Colon (tissue), 2 donors: ENCODE measurements around the gene ARHGEF10L.
"Not testable (repeated sequence)": the region's sequence is repeated elsewhere in the genome, so short reads cannot be mapped to it uniquely, and the experiment has no call there.

Experiments used
- FAIRE-seq: peaks from 2 replicates; lab custom pipeline; 2012; peaks lifted over from hg19 to GRCh38; lab: Jason Lieb, UNC
- donor health status: control.
- donor health status: control.

ARHGEF10L gene

DNA sequence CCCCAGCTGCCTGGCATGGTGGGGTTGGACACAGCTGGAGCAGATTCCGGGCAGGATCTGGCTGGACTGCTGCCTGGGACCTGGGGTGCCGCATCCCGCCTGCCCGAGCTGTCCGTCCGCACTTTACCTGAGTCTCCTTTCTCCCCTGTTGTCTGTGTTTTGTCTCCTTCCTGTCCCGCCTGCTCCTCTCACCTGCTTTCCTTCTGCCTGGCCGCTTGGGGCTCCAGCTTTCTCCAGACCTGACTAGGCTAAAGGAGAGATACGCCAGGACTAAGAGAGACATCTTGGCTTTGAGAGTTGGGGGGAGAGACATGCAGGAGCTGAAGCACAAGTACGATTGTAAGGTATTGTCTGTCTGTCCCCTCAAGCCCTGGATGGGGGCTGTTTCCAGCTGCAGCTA, 73.3 kb downstream of the ARHGEF10L start:
- no peak for FAIRE-seq

DNA sequence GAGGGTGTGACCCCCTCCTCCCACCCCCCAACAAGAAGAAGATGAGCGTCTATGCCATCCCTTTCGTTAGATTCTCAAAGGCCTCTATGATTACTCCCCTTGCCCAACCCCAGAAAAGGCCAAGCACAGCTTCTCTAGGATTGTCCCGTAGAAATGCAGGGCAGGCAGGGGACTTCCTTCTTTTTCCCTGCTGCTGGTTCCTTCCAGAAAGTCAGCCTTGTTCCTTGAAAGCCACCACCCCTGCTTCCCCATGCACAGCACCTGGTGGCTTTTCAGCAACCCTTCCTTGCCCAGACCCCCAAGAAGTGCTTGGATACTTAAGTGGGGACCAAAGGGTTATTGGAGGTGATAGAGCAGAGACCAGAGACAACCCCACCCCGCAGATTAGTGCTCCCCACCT, 75.1 kb downstream of the ARHGEF10L start:
- no peak for FAIRE-seq

DNA sequence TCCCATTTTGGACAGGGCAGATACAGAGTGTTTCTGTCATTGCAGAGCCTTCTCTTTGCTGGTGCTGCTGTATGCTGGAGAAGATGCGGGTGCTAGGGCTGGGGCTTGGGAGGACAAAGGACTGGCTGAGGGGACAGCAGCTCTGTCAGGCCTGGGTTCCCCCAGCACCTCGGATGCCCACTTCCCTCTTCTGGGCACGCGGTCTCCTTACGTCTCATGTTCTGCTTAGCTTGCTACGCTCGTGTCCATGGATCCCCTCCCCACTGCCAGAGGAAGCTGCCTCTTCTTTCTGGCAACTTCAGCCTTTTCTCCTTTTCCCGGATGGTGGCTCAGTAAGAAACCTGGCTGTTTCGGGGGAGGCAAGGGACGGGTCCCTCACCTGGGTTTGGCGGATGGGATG, 75.7 kb downstream of the ARHGEF10L start:
- no peak for FAIRE-seq

- FAIRE-seq, result no peak
Observed at GRCh38 chr1:17615959-17616358, 76.5 kb downstream of the ARHGEF10L start.

DNA sequence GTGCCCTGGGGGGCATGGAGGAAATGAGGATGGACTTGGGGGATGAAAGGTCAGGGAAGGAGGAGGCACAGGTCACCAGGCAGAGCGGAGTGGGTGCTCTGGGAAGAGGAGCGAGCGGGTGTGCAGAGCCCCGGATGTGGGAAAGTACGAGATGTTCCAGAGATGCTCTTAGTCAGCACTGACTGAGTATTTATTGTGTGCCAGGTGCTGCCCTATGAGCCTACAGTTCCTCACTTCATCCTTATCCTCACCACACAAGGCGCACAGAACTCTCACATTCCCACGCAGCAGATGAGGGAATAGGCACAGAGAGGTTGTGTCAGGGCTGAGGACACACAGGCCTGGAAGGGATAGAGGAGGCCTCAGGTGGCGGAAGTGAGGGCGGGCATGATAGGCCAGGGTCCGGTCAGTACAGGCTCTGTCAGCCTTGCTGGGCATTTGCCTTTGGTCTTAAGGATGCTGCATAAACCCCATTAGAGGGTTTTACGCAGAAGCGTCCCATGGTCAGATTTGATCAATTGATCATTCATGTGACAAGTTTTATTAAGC, 77.3 kb downstream of the ARHGEF10L start:
- no peak for FAIRE-seq

DNA sequence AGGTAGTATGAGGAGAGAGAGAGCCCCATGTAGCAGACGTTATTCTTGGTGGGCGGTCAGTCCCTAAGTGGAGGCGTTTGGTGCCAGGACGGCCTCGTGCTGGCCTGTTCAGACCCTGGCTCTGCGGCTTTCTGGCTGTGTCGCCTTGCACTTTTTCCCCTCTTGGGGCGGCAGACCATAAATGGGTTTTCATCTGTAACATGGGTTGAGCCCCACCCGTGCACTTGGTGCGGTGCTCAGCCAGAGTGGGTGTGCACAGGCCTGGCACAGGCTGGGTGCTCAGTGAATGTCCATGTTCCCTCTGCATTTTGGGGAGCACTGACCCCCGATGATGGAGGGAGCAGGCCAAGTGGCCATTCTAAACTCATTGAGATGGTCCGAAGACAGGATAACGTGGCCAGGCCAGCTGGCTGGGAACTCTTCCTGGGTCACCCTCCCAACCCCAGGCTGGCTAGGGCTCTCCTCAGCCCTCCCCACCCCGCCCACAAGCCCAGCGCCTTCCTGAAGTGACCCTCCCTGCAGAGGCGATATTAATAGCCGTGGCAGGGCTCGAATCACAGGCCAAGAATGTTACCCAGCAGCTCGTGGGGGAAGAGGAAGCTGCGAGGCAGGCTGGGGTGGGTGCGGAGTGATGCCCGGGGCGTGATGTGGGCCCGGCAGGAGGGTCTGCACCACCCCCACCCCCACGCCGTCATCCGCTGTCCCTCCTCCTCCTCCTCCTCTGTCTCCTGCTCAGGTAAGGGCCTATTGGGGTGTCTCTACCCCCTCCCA, 78.5 kb downstream of the ARHGEF10L start:
- FAIRE-seq, result no peak

GRCh38 chr1:17618558-17619247, 79.2 kb downstream of the ARHGEF10L start:
- no peak for FAIRE-seq

- no peak for FAIRE-seq
Observed at GRCh38 chr1:17620448-17620847, 81.0 kb downstream of the ARHGEF10L start.

DNA sequence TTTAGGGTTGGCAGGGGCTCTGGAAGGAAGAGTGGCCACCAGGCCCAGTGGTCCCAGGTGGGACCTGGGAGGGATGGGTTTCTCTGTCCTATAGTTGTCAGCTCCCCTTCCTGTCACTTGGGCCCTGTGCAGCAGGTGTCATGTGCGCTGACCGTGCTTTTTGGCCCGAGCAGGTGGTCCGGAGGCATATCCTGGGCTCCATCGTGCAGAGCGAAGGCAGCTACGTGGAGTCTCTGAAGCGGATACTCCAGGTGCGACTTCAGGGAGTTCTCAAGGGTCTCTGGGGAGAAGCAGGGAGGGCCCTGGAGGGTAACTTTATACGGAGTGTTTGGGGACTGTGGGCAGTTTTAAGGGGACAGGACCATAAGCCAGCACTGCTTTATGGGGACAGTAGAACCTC, 82.2 kb downstream of the ARHGEF10L start:
- FAIRE-seq, result no peak

- FAIRE-seq, result no peak
Observed at GRCh38 chr1:17622823-17623222, 83.3 kb downstream of the ARHGEF10L start.

GRCh38 chr1:17624611-17625233, 85.2 kb downstream of the ARHGEF10L start:
- no peak for FAIRE-seq

GRCh38 chr1:17627239-17628052, 87.9 kb downstream of the ARHGEF10L start:
- FAIRE-seq, result no peak

GRCh38 chr1:17629046-17629445, 89.5 kb downstream of the ARHGEF10L start:
- FAIRE-seq, result not testable (repeated sequence)

GRCh38 chr1:17629460-17629859, 90.0 kb downstream of the ARHGEF10L start:
- no peak for FAIRE-seq

- no peak for FAIRE-seq
Observed at GRCh38 chr1:17630048-17630830, 90.7 kb downstream of the ARHGEF10L start.

DNA sequence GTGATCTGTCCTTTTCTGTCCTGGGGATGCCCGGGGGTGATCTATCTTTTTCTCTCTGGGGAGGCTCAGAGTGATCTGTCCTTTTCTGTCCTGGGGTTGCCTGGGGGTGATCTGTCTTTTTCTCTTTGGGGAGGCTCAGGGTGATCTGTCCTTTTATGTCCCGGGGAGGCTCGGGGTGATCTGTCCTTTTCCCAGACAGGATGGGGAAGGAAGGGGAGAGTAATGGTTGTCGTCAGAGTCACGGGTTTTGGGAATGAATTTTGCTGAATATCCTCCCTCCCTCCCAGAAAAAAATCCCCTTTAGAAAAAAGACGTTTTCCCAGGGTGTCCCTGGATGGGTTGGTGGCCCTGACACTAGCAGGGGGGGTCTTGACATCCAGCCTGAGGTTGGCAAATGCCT, 91.5 kb downstream of the ARHGEF10L start:
- no peak for FAIRE-seq

GRCh38 chr1:17631410-17631809, 91.9 kb downstream of the ARHGEF10L start:
- FAIRE-seq, result no peak

GRCh38 chr1:17632106-17632505, 92.6 kb downstream of the ARHGEF10L start:
- FAIRE-seq, result no peak

GRCh38 chr1:17632541-17633184, 93.2 kb downstream of the ARHGEF10L start:
- FAIRE-seq, result no peak

DNA sequence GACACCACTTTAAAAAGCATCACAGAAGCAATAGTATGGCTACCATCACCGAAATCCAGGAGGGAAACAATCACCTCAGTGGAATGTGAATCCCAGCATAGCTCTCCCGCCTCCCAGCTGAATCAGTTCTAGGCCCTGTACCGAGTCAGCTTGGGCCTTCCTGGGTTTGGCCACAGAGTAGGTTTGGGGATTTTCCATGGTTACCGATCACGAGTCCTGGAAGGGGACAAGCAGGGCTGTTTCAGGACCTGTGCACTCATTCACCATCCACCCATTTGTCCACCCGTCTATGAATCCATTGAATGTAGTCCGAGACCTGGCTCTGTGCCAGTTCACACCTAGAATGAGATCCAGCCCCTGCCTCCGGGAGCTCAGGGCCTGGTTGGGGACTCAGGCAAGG, 94.2 kb downstream of the ARHGEF10L start:
- FAIRE-seq, result no peak

DNA sequence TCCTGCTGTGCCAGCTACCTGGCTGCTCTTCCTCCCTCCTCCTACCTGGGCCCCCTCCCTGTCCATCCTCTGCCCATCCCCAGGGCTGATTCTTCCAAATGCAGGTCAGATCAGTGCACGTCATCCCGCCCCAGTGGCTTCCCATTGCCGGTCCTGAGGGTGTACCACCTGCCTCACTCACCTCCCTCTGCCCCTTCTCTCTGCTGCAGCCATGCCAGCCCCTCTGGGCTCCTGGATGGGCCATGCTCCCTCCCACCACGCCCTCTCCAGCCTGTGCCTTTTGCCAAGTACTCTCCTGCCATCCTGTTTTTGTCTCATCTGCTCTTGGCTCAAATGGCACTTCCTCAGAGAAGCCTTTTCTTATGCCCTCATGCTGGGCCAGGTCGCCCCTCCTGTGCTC, 95.8 kb downstream of the ARHGEF10L start:
- FAIRE-seq, result no peak
